ENCODE measurements around the gene DGKD.

DNA sequence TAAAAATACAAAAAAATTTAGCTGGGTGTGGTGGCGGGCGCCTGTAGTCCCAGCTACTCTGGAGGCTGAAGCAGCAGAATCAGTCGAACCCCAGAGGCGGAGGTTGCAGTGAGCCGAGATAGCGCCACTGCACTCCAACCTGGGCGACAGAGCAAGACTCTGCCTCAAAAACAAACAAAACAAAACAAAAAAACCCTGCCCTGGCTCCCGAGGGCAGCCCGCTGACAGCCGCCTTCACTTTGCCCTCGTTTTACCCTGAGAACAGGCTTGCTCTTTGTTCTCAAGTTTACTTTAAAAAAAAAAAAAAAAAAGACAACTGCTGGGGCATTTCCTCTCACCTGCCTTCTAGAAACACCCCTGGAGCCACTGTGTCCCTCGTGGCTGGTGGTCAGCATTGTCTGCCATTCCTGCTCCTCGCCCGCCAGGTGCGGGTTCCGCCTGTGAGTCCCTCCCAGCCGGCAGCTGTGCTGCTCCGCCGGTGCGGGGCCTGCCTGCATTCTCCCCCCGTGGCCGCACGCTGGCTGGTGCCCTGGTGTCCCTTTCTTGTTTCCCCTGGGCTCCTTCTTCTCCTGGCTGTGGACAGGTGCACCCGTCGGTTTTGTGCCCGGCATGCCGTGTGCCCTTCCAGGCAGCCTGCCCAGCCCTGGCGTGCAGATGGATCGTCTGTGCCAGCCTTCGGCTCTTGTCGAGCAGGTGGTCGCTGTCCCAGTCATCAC lies 106.6 kb downstream of the DGKD start:
- TF ChIP-seq ISL1 (CRISPR knock-in tag; IDR thresholded peaks at IDR 0.05), result no peak
- TF ChIP-seq ESRRG (CRISPR knock-in tag; IDR thresholded peaks at IDR 0.05), result no peak
- TF ChIP-seq ARNTL (CRISPR knock-in tag; IDR thresholded peaks at IDR 0.05; ENCODE audit: borderline replicate concordance, low read depth), result no peak
- no peak for TF ChIP-seq TOX (CRISPR knock-in tag; IDR thresholded peaks at IDR 0.05; ENCODE audit: borderline replicate concordance)

Measured in SK-N-SH treated with all-trans-retinoic acid at 6 μM for 48 hours (cell line).